HG02981 (cell line): ENCODE measurements around the gene ENOX1.

Experiments
- ATAC-seq: cut with Tn5 transposase; IDR thresholded peaks from one replicate; pipeline ENCODE4 v1.9.1; 2021; ENCODE audit warnings: mild to moderate bottlenecking, moderate library complexity; ENCODE audit not compliant: unreplicated experiment

Gene ENOX1

GRCh38 chr13:43401361-43401760 lies 385.4 kb downstream of the ENOX1 start:
- ATAC-seq = no peak

DNA sequence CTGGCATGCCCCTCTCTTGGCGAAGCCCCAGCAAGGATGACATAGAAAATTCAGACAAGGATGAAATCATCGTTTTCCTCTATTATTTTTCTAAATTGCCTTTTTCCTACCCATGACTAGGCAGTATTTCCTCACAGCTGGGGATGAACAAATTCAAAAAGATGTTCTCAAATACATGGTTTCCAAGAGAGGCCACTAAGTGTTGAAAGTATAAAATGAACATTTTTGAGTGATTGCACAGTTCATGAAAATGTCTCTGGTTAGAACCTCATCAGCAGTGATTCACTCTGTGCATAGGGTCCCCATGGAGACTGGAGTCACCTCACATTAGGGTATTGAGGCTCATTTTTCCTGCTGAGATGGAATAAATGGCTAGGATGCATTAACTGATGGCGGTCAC lies 389.7 kb downstream of the ENOX1 start:
- no peak for ATAC-seq

GRCh38 chr13:43391036-43391435 lies 395.7 kb downstream of the ENOX1 start:
- ATAC-seq = peak; percentile 14

- peak; percentile 45 for ATAC-seq
These were observed 396.2 kb downstream of the ENOX1 start for GRCh38 chr13:43390619-43391018.

- ATAC-seq = peak; percentile 10
These were observed 396.8 kb downstream of the ENOX1 start for GRCh38 chr13:43389983-43390382.

DNA sequence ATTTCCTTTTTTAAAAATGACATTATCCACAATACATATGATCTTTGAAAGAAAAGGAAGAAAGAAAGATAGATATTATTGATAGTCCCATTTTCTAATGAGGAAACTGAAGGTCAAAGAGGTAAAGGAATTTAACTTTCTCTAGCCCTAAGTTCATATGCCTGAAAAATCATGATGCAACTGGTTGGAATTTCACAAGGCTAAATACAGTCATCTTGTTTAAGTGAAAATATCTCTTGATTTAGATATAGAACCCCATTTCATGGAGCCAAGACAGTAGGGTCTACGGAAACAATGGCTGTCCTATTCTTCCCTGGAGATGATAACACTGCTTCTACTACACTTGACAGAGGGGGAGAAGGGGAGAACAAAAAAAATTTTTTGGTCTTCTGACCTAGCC lies 397.2 kb downstream of the ENOX1 start:
- no peak for ATAC-seq

DNA sequence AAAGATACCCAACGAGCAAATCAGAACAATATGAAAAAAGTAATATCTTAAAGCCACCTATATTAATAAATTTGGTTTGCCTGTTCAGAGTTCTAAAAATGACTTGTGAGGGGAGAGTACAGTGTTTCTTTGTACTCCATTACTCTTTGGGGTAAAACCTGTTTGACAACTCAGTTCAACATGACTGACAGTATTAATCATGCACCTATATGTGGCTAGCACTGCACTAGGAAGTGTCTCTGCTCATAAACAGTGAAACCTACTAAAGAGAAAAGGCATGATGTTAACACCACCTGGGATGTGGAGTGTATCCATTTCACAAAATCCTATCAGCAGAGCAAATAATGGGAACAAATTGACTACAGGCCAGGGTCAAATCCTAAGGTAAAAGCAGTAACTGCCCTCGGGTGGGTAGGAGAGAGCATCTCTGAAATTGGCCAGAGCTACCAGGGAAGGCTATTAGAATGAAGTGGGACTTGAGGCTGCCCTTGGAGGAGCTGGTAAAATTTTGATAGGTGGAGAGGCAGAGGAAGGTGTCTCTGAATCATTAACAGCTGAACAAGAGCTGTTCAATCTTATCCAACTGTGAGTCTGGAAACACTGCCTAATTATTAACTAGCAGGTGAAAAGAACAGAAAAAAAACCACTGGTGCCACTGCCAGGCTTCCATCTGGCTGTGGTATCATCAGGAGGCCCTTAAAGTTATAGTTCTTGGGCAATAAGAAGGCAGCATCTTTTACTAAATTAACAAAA lies 398.3 kb downstream of the ENOX1 start:
- ATAC-seq = peak; percentile 60

DNA sequence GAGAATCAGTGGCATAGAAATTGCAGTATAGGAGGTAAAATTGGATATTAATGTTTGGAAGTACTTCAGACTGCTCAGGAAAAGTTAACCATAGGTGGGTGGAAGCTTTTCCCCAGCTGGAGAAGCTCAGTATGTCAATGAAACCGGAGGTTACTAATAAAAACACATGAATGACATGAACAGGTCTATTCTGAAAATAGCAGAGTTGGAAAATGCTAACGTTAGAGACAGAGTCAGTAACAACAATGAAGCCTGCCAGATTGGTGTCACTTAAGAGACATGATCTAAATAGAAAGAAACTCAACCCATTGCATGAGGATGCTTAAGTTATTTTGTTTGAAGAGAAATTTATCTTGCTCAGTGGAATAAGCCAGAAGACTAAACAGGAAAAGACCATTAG lies 398.9 kb downstream of the ENOX1 start:
- no peak for ATAC-seq

DNA sequence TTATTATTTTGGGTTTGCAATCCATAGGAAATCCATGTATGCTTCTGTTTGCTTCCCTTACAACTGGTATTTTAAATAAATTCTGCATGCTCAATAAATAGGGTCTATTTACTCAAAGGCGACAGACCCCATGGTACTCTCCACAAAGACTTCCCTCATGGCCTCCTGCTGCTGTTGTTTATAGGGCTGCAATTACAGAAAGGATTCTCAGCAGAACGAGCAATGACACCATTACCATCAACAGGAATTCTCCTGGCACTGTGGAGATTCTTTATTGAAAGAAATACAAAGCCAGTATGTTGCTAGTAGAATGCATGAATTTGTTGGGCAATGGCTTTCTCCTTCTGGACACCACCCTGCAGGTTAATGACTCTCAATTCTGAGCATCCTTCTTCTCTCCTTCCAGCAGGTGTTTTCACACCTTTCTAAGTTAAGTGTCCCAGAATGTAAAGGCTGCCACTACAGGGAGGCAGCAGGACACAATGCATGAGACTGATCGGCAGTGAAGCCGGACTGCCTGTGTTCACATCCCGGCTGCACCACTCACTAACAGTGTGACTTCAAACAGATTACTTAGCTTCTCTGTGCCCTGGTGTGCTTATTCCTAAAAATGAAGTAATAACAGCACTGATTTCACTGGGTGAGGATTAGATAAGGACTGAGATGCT lies 403.1 kb downstream of the ENOX1 start:
- no peak for ATAC-seq

DNA sequence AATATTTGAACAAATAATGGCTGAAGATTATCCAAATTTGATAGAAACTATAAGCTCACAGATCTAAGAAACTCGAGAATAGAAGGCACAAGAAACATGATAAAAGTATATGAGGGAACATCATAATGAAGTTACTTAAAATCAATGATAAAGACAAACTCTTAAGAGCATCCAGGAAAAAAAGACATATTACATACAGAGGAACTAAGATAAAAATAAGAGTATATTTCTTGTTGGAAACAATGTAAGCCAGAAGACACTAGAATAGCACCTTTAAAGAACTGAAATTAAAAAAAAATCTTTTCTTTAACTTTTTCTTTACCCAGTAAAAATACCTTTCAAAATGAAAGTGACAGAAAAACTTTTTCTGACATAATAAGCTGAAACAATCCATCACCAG lies 407.0 kb downstream of the ENOX1 start:
- ATAC-seq = no peak

GRCh38 chr13:43377973-43378372 lies 408.8 kb downstream of the ENOX1 start:
- ATAC-seq = no peak

DNA sequence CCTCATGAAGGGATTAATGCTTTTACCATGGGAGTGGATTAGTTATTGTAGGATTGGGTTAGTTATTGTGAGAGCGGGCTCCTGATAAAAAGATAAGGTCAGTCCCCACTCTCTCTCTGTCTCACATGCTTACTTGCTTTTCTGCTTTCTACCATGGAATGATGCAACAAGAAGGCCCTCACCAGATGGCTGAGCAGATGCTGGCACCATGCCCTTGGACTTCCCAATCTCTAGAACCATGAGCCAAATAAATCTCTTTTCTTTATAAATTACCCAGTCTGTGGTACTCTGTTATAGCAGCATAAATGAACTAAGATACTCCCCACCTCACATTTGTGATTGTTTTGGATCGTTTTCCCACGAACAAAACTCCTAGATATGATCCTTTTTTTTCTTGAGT lies 409.6 kb downstream of the ENOX1 start:
- ATAC-seq = no peak

GRCh38 chr13:43376596-43376995 lies 410.2 kb downstream of the ENOX1 start:
- no peak for ATAC-seq

- no peak for ATAC-seq
These were observed 410.8 kb downstream of the ENOX1 start for GRCh38 chr13:43375797-43376465.

DNA sequence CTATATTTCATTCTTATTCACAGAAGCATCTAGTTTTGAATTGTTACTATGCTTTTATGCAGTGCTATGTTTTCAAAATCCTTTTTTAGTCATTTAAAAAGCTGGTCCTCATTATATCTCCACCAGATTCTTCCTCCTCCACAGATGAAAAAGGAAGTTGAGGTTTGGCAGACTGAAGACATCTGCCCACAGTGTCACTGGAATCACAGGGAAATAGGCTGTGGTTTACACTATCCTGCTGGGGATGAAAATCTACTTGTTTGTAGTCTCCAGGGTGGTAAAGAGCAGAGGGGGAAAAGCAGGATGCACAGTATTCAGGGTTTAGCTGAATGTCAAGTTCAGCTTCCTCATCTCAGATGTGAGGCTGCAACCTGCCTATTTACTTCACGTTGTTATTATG lies 412.2 kb downstream of the ENOX1 start:
- no peak for ATAC-seq

DNA sequence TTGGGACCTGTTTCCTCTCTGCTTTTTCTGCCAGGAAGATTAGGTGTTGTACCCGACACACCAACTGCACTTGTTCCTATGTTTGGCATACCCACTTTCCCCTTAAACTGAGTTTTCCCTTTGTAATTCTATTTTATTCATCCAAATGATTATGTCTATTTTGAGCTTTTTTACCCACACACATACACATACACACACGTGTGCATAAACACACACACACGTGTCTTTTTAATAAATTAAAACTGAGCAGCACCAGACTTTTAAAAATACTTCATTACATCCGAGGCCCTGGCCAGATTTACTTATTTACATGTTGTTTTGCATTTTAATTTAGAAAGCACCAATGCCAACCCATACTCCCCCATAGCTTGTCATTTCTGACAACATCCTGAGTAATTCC lies 413.4 kb downstream of the ENOX1 start:
- no peak for ATAC-seq

GRCh38 chr13:43370842-43371241 lies 415.9 kb downstream of the ENOX1 start:
- ATAC-seq = no peak

- ATAC-seq = no peak
These were observed 417.5 kb downstream of the ENOX1 start for GRCh38 chr13:43369319-43369718.

- ATAC-seq = no peak
These were observed 418.8 kb downstream of the ENOX1 start for GRCh38 chr13:43368003-43368402.

DNA sequence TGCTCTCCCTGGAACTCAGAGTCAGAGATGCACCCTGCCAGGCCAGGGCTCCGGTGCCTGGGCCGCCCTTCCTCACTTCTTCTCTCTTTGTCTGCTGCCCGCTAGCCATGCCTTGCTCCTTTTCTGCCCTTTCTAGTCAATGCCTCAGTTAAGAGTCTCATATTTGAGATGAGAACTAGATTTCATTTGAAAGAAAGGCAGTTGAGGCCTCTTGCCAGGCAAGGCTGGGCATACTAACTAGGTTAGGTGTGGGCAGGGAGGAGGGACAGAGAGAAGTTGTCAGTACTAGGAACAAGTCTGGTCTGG lies 421.8 kb downstream of the ENOX1 start:
- ATAC-seq = no peak

DNA sequence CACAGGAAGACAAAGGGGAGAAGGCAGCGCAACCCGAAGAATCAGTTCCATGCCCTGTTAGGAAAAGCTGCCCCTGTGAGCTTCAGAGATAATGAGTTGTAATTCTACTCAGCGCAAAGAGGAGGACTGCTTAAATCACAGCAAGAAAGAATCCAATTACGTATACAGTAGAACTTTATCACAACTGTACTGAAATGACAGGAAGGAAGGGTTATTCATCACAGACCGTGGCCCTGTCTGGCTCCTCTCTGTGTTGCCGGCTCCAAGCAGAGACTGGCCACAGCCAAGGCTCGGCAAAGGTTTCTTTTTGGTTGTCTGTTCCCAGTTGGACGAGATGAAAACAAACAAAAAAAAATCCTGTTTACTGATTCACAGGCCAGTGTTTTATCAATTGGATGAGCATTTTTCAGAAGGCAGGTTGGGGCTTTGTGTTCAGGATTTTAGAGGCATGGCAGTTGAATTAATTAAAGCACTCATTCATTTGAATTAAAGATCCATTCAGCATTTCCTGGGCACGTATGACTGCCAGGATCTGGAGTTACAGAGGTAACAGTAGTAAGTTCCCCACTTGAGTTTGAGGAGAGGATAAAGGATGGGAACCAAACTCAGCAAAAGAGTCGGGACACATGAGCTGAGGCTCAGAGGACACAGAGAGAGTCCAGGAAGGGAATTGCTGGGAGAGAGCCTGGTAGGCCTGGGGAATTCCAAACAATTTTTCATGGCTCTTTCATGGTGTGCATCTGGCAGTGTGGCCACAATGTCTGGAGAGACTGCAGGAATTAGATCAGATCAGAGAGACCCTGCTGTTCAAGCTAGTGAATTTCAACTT lies 422.3 kb downstream of the ENOX1 start:
- ATAC-seq = no peak
